RPMI8226 (cell line): ENCODE measurements around the gene ANKRD11.
"Not testable (repeated sequence)": the region's sequence is repeated elsewhere in the genome, so short reads cannot be mapped to it uniquely, and the experiment has no call there.

Experiments used
- DNase-seq: peaks from one replicate; pipeline ENCODE4 v3.0.0-alpha.2; 2015

The ANKRD11 gene

DNA sequence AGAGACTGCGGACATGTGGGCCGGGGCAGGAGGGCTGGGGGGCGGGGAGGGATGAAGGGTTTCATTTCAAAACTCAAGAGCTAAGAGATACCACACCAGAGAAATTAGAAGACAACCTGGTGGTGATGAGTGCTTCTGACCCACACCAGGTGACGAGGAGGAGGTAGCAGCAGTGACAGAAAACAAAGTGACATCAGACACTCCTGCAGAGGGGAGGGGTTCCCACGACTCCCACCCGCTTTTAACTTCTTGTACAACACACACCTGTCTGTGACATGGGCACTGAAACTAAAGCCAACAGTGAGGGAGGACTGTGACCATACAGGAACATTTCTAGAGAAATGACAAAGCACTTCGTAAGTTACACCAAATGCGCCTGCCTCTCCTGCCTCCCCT is 112.9 kb downstream of the ANKRD11 start:
- DNase-seq = no peak

GRCh38 chr16:89376812-89377452 is 113.4 kb downstream of the ANKRD11 start:
- DNase-seq = no peak

- no peak for DNase-seq
These were observed 114.7 kb downstream of the ANKRD11 start for GRCh38 chr16:89375686-89376085.

GRCh38 chr16:89375021-89375420 is 115.3 kb downstream of the ANKRD11 start:
- DNase-seq = no peak

DNA sequence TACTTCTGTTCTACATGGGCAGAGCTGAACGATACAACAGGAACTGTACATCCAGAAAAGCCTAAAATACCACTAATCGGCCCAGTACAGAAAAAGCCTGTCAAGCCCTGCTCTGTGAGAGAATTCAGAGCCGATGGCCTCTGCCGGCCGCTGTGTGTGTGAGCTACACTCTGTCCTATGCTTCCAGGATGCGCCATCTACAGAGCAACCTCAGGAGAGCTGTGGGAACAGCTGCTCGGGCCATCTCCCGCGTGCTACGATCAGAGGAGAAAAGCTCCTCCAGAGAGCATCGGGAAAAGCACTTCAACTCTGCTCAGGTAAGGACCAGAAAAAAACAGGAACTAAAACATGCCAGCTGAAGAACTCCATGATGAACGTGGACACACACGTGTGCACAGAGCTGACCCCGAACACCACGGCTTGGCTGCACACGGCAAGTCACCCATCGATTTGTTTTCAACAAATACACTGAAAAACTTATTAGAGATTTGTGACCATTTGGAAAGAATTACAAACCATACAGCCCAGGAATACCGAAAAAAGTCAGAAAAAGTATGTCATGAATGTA is 115.9 kb downstream of the ANKRD11 start:
- no peak for DNase-seq

DNA sequence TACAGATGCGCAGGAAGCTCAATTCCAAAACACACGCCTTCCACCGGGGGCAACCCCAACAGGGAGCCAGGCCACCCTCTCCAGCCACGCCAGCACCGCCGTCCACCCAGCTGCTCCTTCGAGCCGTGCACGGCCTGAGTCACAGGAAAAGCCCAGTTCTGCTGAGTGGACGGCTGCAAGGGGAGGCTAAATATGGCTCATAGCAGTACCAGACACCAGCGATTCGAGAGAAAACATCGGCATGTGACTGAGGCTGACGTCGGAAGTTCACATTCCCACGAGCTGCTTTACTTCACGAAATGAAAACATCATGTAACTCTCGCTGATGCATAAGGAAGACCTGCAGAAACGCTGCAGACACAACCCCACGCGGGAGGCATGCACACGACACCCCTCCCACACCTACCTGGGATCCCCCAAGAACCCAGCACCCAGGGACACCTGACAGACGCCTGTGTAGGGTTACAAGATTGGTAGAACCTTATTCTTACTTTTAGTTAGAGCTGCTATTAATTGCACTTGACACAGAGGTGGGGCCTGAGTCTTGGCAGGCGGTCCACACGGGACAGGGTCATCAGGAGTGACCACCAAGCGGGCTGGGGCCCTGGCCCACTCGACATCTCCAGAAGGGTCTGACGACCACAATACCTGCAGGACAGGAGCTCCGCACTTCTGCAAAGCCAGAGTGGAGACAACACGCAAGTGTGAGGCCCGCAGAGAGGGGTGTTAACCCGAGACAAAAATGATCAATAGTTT is 116.8 kb downstream of the ANKRD11 start:
- no peak for DNase-seq

- DNase-seq = no peak
These were observed 118.3 kb downstream of the ANKRD11 start for GRCh38 chr16:89371968-89372634.

DNA sequence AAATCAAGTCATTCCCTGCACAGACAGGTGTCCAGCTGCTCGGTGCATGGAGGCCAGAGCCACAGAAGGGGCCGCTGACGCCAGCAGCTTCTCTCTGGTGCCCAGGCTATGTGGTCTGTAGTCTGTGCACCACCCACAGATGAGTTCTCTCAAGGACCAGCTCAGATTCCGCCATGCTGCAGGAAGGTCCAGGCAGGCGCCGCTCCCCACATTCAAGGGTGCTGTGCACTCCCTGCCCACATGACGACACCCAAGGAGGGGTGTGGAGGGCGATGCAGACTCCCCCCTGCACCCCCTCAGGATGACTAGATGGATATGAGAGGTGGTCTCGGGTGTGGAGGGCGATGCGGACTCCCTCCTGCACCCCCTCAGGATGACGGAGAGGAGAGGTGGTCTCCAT is 119.0 kb downstream of the ANKRD11 start:
- DNase-seq = no peak

GRCh38 chr16:89370601-89371000 is 119.8 kb downstream of the ANKRD11 start:
- no peak for DNase-seq

GRCh38 chr16:89370081-89370511 is 120.3 kb downstream of the ANKRD11 start:
- DNase-seq = no peak

GRCh38 chr16:89369266-89369895 is 121.0 kb downstream of the ANKRD11 start:
- DNase-seq = no peak

DNA sequence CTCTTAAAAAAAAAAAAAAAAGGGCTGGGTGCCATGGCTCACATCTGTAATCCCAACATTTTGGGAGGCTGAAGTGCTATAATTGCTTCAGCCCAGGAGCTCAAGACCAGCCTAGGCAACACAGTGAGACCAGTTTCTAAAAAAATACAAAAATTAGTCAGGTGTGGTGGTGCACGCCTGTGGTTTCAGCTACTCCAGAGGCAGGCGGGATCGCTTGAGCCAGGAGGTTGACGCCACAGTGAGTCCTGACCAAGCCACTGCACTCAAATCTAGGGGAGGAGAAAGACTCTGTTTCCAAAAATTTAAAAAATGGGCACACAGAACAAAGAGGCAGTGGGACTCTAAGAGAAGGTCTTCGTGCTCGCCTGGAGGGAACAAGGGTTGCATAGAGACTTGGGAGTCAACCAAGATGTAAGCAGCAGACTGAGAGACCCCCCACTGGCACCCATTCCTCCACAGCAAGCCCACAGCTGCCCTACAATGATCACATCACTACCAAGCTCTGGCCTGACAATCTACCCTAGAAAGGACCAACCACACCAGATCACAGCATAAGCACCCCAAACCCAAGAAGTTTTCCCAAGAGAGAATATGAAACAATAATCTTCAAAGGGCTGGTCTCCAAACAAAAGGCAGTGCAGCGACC is 121.6 kb downstream of the ANKRD11 start:
- no peak for DNase-seq

- no peak for DNase-seq
These were observed 122.8 kb downstream of the ANKRD11 start for GRCh38 chr16:89367538-89367915.

GRCh38 chr16:89366561-89367537 is 123.5 kb downstream of the ANKRD11 start:
- DNase-seq = no peak

DNA sequence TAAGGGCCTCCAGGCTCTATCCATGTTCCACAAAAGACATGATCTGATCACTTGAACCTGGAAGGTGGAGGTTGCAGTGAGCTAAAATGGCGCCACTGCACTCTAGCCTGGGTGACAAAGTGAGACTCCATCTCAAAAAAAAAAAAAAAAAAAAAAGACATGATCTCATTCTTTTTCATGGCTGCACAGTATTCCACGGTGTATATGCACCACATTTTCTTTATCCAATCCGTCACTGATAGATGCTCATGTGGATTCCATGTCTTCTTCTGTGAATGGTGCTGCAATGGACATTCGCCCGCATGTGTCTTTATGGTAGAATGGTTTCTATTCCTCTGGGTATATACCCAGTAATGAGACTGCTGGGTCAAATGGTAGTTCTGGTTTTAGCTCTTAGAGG is 124.4 kb downstream of the ANKRD11 start:
- DNase-seq = no peak

DNA sequence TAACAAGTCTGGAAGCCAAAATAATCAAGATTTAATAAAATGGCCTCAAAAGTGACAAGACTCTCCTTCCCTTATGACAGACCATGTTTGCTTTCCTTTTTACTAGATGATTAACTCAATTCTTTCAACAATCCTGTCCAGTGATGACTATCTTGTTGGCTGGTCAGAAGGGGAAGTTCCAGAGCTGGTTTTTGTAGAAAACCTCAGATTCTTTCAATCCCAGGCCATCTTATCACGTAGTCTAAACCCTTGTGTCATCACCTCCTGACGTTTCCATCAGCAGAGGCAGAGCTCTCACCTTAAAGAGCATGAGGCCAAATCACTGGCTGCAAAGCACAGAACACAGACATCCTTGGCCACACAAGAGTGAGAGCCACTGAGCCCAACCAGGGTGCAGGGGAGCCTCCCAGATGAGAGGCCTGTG is 125.3 kb downstream of the ANKRD11 start:
- no peak for DNase-seq

DNA sequence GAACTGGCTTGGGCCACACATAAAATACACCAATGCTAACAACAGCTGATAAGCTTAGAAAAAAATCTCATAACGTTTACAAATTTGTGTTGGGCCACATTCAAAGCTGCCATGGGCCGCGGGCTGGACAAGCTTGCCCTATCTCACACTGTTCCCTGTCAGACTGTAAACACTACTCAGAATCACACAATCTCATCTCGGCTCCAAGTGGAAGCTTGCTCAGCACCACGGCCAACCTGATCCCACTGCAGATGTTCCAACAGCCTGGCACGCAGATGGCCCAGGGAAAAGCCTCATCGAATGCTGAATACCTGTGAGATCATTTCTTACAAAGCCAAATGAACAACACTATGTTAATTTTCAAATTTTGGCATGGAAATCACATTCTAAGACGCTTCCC is 125.8 kb downstream of the ANKRD11 start:
- DNase-seq = no peak

GRCh38 chr16:89363621-89364393 is 126.6 kb downstream of the ANKRD11 start:
- no peak for DNase-seq

DNA sequence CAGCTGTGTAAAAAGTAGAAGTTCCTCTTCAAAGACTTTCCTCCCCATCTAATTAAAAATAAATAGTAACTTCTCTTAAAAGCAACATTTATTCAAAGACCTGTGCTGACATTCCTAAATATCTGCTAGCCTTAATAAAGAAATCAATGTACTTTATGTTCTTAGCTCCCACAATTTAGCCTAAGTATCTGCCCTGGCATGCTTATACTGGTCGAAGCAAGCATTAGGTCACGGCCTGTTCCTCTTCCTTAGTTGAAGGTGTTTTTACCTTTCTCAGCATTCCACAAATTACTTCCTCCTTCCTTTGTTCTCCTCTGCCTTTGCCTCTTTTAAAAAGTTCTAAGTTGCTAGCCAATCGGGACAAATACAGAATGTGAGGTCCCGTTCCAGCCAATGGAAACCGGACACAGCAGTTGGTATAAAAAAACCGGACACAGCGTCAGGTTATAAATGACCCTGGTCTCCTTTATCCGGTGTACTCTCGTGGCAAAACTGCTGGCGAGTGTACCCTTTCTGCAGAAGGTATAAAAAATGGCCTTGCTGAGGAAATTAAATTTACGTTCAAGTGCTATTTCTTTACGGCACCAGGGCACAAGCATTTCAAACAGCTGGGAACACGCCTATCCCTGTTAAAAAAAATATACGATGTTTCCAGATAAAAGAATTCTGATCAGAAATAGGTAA is 127.7 kb downstream of the ANKRD11 start:
- not testable (repeated sequence) for DNase-seq
